Fibroblast of mammary gland (primary cell): ENCODE results near the gene GARIN5B.
A peak's percentile ranks its signal among the peaks of the same experiment; 100 is the strongest.

Experiments used
- DNase-seq: peaks from one replicate; pipeline ENCODE4 v3.0.0-alpha.2; 2010; ENCODE audit warnings: low read depth
- H3K4me3 ChIP-seq: 2 replicates; pipeline ENCODE4 v1.5.1; 2011; ENCODE audit warnings: low read depth, mild to moderate bottlenecking, low read length, moderate library complexity; ENCODE audit not compliant: control insufficient read depth
- TF ChIP-seq, protein P1 (sequence below): conservative IDR thresholded peaks from 2 replicates; pipeline ENCODE4 v1.5.1; 2011; ENCODE audit warnings: low read depth, low read length, inconsistent platforms; ENCODE audit not compliant: control insufficient read depth, insufficient read depth

Gene GARIN5B

DNA sequence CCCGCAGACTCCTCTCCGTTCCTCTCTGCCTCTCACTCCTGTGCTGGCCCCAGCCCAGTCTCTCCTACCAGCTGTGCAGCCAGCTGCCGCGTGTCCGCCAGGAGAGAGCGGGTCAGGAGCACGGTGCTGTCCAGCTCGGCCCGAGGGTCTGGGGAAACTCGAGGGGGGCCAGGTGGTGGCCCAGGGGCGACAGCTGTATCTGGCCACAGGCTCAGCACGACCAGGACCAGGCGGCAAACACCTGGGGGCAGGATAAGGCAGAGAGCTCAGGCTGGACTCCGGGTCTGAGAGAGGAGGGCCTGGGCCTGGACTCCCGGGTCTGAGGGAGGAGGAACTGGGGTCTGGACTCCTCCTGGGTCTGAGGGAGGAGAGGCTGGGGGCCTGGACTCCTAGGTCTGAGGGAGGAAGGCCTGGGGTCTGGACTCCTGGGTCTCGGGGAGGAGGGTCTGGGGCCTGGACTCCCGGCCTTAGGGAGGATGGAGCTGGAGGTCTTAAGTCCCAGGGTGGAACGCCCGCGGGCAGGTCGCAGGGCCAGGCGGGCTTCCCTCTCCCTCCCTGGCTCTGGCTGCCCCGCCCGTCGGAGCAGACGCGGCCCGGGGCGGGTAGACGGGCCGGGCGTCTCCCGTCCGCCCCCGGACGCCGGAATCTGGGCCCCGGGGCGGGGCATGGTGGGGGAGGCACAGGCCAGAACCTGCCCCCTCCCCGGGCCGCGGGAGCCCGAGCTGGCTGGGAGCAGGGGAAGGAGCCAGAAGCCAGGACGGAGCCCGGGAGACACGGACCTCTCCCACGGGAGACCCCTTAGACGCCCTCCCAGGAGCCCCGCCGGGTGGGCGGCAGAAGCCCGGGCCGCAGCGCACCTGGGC is 5.9 kb upstream of the GARIN5B start:
- DNase-seq = peak; percentile 33
- TF ChIP-seq, protein P1, sequence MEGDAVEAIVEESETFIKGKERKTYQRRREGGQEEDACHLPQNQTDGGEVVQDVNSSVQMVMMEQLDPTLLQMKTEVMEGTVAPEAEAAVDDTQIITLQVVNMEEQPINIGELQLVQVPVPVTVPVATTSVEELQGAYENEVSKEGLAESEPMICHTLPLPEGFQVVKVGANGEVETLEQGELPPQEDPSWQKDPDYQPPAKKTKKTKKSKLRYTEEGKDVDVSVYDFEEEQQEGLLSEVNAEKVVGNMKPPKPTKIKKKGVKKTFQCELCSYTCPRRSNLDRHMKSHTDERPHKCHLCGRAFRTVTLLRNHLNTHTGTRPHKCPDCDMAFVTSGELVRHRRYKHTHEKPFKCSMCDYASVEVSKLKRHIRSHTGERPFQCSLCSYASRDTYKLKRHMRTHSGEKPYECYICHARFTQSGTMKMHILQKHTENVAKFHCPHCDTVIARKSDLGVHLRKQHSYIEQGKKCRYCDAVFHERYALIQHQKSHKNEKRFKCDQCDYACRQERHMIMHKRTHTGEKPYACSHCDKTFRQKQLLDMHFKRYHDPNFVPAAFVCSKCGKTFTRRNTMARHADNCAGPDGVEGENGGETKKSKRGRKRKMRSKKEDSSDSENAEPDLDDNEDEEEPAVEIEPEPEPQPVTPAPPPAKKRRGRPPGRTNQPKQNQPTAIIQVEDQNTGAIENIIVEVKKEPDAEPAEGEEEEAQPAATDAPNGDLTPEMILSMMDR = no peak
- peak overlapping the region; percentile 35 for H3K4me3 ChIP-seq

DNA sequence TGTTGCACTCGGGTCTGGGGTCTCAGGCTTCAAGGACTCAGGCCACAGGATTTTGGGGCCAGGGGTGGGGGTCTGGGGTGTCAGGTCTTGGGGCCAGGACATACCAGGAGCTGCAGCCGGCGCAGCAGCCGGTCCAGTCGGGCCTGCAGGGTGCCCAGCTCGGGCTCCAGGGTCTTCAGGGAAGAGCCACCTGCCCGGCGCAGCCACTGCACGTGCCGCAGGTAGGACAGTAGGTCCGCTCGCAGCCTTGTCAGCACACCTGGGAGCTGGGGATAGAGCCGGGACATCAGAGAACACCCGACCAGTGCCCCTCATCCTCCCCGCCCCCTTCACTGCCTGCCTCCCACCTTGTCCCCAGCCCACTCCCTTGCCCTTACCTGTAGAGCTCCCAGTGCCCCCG is 5.0 kb upstream of the GARIN5B start:
- H3K4me3 ChIP-seq = no peak overlapping the region
- no peak for DNase-seq

DNA sequence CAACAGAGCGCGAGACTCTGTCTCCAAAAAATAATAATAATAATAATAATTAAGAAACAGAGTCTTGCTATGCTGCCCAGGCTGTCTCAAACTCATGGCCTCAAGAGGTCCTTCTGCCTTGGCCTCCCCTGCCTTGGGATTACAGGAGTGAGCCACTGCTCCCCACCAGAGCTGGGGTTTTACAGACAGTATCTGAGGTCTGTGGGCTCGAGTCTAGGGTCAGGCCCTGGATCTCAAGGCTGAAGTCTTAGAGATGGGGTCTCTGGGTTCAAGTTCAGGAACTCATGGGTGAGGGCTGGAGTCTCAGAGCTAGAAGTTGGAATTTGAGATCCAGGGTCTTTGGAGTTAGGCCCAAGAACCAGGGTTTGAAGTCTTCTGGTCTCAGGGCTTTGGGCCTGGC is 3.7 kb upstream of the GARIN5B start:
- no peak for DNase-seq
- TF ChIP-seq, protein P1 = no peak
- no peak overlapping the region for H3K4me3 ChIP-seq

More for the DNA sequence above, 5.0 kb upstream of the GARIN5B start:
- TF ChIP-seq, protein P1 = no peak

DNA sequence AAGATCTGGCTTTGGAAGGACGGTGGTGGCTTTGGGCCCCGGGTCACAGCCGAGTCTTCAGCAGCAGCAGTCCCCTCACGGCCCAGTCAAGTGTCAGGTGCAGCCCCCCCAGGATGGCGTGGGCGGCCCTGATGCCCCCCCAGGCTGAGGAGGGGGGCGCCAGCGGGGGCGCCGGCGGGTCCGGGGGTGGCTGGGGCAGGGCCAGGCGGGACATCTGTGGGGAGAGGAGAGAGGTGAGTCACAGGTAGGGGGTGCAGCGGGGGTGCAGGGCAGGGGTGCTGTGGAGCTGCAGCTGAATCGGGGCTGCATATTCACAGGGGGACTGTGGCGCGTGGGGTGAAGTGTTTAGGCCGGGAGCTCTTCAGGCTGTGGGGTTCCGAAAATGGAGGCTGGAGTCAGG is 2.9 kb upstream of the GARIN5B start:
- TF ChIP-seq, protein P1 = no peak
- no peak for DNase-seq
- H3K4me3 ChIP-seq = no peak overlapping the region

DNA sequence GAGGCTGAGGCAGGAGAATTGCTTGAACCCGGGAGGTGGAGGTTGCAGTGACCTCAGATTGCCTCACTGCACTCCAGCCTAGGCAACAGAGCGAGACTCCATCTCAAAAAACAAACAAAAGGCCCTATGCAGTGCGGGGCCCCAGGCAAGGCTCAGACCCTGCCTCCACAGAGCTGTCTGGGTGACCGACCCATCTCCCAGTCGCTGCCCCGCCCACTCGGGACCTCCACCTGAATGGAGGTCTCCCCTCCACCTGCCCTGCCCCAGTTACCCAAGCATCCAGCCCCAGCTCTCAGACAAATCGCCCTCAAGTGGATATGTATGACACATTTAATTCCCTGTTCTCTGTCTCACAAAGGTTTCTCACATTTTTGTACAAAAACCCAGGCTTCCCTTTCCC is 2.2 kb upstream of the GARIN5B start:
- no peak for DNase-seq
- TF ChIP-seq, protein P1 = no peak
- H3K4me3 ChIP-seq = no peak overlapping the region

DNA sequence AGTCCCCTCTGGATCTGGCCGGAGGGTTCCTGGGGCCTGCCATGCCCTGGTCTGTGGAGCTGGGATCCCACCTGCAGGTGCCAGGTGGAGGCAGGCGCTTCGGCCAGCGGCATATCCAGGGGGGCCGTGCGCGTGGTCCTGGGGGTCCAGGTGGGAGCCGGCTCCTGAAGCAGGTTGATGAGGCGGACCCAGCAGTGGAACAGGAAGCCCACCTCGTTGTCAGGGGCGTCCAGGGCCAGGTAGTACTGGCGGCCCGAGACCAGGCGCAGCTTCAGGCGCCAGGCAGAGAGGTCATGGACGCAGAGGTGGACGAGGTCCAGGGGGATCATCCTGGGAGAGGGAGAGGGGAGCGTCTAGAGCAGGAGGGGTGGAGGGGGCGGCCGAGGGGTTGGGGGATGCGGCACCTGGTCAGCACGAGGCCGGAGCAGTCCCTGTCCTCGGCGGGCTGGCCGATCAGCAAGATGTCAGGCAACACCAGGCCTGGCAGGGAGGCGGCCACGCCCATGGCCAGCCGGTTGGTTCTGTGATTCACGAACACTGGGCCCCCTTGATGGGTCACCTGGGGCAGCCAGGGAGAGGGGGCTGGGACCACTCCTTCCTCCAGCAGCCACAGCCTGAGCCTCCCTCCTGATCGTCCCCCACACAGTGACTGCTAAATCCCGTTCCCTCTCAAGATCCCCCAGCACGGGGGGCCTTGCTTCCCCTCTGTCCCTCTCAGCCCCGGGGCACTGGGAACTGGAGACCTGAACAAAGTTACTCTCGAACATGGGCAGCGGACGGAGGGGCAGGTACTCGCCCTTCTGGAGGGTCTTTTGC is 678 bp downstream of the GARIN5B start:
- TF ChIP-seq, protein P1 = no peak
- DNase-seq = no peak
- no peak overlapping the region for H3K4me3 ChIP-seq
